Sigmoid colon (tissue), 4 donors: Measurements from ENCODE around the gene NDUFB2.

ENCODE experiments used
- EP300 ChIP-seq, 4 donors: sonication (generic); formaldehyde crosslinking; IDR thresholded peaks; one replicate each; pipeline ENCODE4 v1.6.1; 2017; ENCODE audit warnings: antibody characterized with exemption in 4 of 4
- TF ChIP-seq, protein P1 (sequence below), 4 experiments: fragments of 450-650 bp in 3 of 4; fragments of 200-600 bp in 1 of 4; IDR thresholded peaks; one replicate each; pipeline ENCODE4 v1.5.1; 2016 to 2019; ENCODE audit warnings: antibody characterized with exemption in 4 of 4, mild to moderate bottlenecking in 3 of 4, moderate library complexity in 2 of 4

DNA sequence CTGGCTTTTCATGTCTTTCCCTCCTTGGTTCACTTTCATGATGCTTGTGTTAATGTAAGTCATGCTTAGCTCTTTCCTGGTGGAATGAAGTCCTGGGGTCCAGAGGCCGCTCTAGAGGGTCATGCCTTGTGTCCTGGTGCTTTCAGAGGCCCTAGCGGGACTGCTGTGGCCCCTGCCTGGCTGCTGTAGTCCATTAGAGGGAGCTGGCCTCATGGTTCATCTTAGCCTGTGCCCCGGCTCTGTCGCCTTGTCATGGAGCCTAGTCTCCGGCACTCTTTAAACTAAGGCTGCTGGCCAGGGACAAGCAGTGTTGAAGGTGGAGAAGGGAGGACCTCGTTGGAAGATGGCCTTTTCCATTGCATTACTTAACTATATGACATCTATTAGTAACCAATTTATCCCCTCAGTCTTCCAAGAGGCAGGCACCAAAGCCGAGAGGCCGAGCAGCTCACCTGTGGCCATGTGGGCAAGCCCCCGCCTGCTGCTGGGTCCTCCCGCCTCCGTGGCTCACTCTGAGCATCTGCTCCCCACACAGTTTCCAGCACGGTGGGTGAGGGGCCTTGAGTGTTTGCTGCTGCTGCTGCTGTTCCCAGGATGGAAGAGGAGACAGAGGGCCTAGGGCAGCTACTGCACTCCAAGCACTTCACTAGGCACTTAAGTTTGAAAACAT is 5.0 kb upstream of the NDUFB2 start:
- TF ChIP-seq, protein P1, sequence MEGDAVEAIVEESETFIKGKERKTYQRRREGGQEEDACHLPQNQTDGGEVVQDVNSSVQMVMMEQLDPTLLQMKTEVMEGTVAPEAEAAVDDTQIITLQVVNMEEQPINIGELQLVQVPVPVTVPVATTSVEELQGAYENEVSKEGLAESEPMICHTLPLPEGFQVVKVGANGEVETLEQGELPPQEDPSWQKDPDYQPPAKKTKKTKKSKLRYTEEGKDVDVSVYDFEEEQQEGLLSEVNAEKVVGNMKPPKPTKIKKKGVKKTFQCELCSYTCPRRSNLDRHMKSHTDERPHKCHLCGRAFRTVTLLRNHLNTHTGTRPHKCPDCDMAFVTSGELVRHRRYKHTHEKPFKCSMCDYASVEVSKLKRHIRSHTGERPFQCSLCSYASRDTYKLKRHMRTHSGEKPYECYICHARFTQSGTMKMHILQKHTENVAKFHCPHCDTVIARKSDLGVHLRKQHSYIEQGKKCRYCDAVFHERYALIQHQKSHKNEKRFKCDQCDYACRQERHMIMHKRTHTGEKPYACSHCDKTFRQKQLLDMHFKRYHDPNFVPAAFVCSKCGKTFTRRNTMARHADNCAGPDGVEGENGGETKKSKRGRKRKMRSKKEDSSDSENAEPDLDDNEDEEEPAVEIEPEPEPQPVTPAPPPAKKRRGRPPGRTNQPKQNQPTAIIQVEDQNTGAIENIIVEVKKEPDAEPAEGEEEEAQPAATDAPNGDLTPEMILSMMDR (IDR thresholded peaks at IDR 0.05) = no peak
- no peak for TF ChIP-seq EP300 (IDR thresholded peaks at IDR 0.05)
